NT2/D1 (cell line): ENCODE results near the gene IL17RE.

ENCODE experiments used
- DNase-seq: peaks from one replicate; pipeline ENCODE4 v3.0.0-alpha.2; 2011; ENCODE audit warnings: low read depth, low spot score
- H3K27me3 ChIP-seq: 2 replicates; pipeline ENCODE4 v1.6.0; 2011; ENCODE audit warnings: mild to moderate bottlenecking; ENCODE audit not compliant: insufficient read length, insufficient read depth
- H3K36me3 ChIP-seq: 2 replicates; pipeline ENCODE4 v1.6.1; 2011; ENCODE audit warnings: mild to moderate bottlenecking, low read length, mixed read lengths; ENCODE audit not compliant: insufficient read depth, insufficient read length
- H3K4me1 ChIP-seq: 2 replicates; pipeline ENCODE4 v1.5.1; 2011; ENCODE audit not compliant: insufficient read depth, insufficient read length
- H3K4me3 ChIP-seq: 2 replicates; pipeline ENCODE4 v1.5.1; 2011; ENCODE audit warnings: low read depth; ENCODE audit not compliant: insufficient read length
- H3K9ac ChIP-seq: 2 replicates; pipeline ENCODE4 v1.6.0; 2011; ENCODE audit warnings: low read depth; ENCODE audit not compliant: insufficient read length
- H3K9me3 ChIP-seq: 2 replicates; pipeline ENCODE4 v1.5.1; 2011; ENCODE audit warnings: mild to moderate bottlenecking, low read length; ENCODE audit not compliant: insufficient read depth
- SUZ12 ChIP-seq: IDR thresholded peaks from 2 replicates; pipeline ENCODE4 v1.6.1; 2011; ENCODE audit not compliant: insufficient read length, insufficient read depth; ENCODE audit errors: extremely low read depth
- YY1 ChIP-seq: IDR thresholded peaks from 2 replicates; pipeline ENCODE4 v1.6.1; 2011; ENCODE audit not compliant: insufficient read length, insufficient read depth
- ZNF274 ChIP-seq: IDR thresholded peaks from 2 replicates; pipeline ENCODE4 v1.6.1; 2011; ENCODE audit warnings: mild to moderate bottlenecking, low read depth, low read length

The IL17RE gene

GRCh38 chr3:9930804-9931418 is 28.3 kb downstream of the IL17RE start:
- Histone ChIP-seq H3K4me1 (peaks cover 3% of the 10 kb centered on the region), H3K27me3 (no peaks in the 10 kb centered on the region), H3K9ac (no peak overlapping the region), H3K36me3 (peaks cover 6% of the 10 kb centered on the region), H3K9me3 (no peaks in the 10 kb centered on the region), H3K4me3 (no peak overlapping the region)
- DNase-seq: no peak
- TF ChIP-seq YY1 (no peak), SUZ12 (no peak), ZNF274 (no peak)

- H3K9me3 ChIP-seq: no peaks in the 10 kb centered on the region
- no peaks in the 10 kb centered on the region for H3K27me3 ChIP-seq
- H3K4me3 ChIP-seq: peak overlapping the region; percentile 85
- H3K9ac ChIP-seq: peak overlapping the region; percentile 93
- TF ChIP-seq SUZ12: no peak
- no peak for TF ChIP-seq ZNF274
- no peak for TF ChIP-seq YY1
- no peak for DNase-seq
- peaks cover 3% of the 10 kb centered on the region for H3K4me1 ChIP-seq
- peaks cover 20% of the 10 kb centered on the region for H3K36me3 ChIP-seq
Measured at GRCh38 chr3:9932535-9932842, 29.8 kb downstream of the IL17RE start.

GRCh38 chr3:9932843-9933560 is 30.4 kb downstream of the IL17RE start:
- TF ChIP-seq YY1: no peak
- TF ChIP-seq ZNF274: no peak
- TF ChIP-seq SUZ12: no peak
- H3K36me3 ChIP-seq: peaks cover 25% of the 10 kb centered on the region
- no peak for DNase-seq
- H3K9me3 ChIP-seq: no peaks in the 10 kb centered on the region
- peaks cover 3% of the 10 kb centered on the region for H3K4me1 ChIP-seq
- no peaks in the 10 kb centered on the region for H3K27me3 ChIP-seq
- peak overlapping the region; percentile 85 for H3K4me3 ChIP-seq
- H3K9ac ChIP-seq: peak overlapping the region; percentile 93

- peak; percentile 89 for DNase-seq
- peak within 1 kb of the TSS; percentile 93 for H3K9ac ChIP-seq
- peaks cover 29% of the 10 kb centered on the region for H3K36me3 ChIP-seq
- peak within 1 kb of the TSS; percentile 85 for H3K4me3 ChIP-seq
- no peaks in the 10 kb centered on the region for H3K27me3 ChIP-seq
- no peak for TF ChIP-seq YY1
- TF ChIP-seq ZNF274: no peak
- no peak for TF ChIP-seq SUZ12
- H3K9me3 ChIP-seq: no peaks in the 10 kb centered on the region
- H3K4me1 ChIP-seq: peaks cover 3% of the 10 kb centered on the region
Measured at GRCh38 chr3:9933561-9934234, 31.1 kb downstream of the IL17RE start, which contains the start of gene CRELD1. Gene CRELD1, plus strand, starts transcription at chr3:9933834. Its CDS starts 605 bp downstream, at chr3:9934439.

GRCh38 chr3:9934235-9934621 is 31.6 kb downstream of the IL17RE start:
- Histone ChIP-seq H3K4me1 (peaks cover 3% of the 10 kb centered on the region), H3K9me3 (no peaks in the 10 kb centered on the region), H3K4me3 (peak overlapping the region; percentile 82), H3K27me3 (no peaks in the 10 kb centered on the region), H3K36me3 (peaks cover 29% of the 10 kb centered on the region), H3K9ac (peak overlapping the region; percentile 91)
- TF ChIP-seq ZNF274 (no peak), YY1 (no peak), SUZ12 (no peak)
- no peak for DNase-seq

GRCh38 chr3:9934993-9935392 is 32.3 kb downstream of the IL17RE start:
- no peak overlapping the region for H3K4me3 ChIP-seq
- H3K9ac ChIP-seq: peak overlapping the region; percentile 91

GRCh38 chr3:9935966-9936510 is 33.4 kb downstream of the IL17RE start:
- no peak overlapping the region for H3K4me3 ChIP-seq
- DNase-seq: no peak
- no peaks in the 10 kb centered on the region for H3K4me1 ChIP-seq
- no peak for TF ChIP-seq SUZ12
- no peak for TF ChIP-seq YY1
- no peak for TF ChIP-seq ZNF274
- no peak overlapping the region for H3K9ac ChIP-seq
- H3K36me3 ChIP-seq: peaks cover 34% of the 10 kb centered on the region
- H3K27me3 ChIP-seq: no peaks in the 10 kb centered on the region
- peaks cover 4% of the 10 kb centered on the region; the same call in 1 of the 2 replicates for H3K9me3 ChIP-seq

More at GRCh38 chr3:9934993-9935392, 32.3 kb downstream of the IL17RE start:
- H3K27me3 ChIP-seq: no peaks in the 10 kb centered on the region
- no peaks in the 10 kb centered on the region for H3K4me1 ChIP-seq
- no peak for DNase-seq
- peaks cover 29% of the 10 kb centered on the region for H3K36me3 ChIP-seq
- H3K9me3 ChIP-seq: no peaks in the 10 kb centered on the region
- no peak for TF ChIP-seq YY1
- no peak for TF ChIP-seq SUZ12
- no peak for TF ChIP-seq ZNF274
